HFF-Myc (cell line): ENCODE data around the gene ERVV-1.
A peak's percentile ranks its signal among the peaks of the same experiment; 100 is the strongest.

ENCODE experiments used
- DNase-seq: peaks from one replicate; pipeline ENCODE4 v3.0.0-alpha.2; 2011; ENCODE audit warnings: low read depth; ENCODE audit errors: extremely low read depth
- H3K4me3 ChIP-seq: replicated peaks from 2 replicates; pipeline ENCODE4 v1.5.1; 2011; ENCODE audit warnings: low read depth, mild to moderate bottlenecking, control low read depth, low read length
- TF ChIP-seq, protein P1 (sequence below): IDR thresholded peaks from 2 replicates; pipeline ENCODE4 v1.5.1; 2012; ENCODE audit warnings: mild to moderate bottlenecking, low read depth, low read length, control low read depth; ENCODE audit errors: missing control alignments

ERVV-1 gene

DNA sequence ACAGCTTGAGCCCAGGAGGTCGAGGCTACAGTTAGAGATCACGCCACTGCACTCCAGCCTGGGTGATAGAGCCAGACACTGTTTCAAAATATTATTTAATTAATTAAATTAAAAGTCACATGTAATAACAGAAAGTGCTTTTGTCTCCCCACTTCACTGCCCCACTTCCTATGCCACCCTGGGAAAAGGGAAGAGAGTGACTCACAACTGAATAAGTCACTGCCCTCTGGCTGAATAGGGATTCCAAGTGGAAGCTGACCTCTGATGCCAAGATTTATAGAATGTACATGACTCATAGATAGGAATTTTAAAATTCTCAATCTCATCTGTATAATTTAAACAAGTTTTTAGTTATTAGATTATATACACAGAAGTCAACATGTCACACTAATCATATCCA is 22.2 kb upstream of the ERVV-1 start:
- H3K4me3 ChIP-seq, result no peak overlapping the region
- TF ChIP-seq, protein P1, sequence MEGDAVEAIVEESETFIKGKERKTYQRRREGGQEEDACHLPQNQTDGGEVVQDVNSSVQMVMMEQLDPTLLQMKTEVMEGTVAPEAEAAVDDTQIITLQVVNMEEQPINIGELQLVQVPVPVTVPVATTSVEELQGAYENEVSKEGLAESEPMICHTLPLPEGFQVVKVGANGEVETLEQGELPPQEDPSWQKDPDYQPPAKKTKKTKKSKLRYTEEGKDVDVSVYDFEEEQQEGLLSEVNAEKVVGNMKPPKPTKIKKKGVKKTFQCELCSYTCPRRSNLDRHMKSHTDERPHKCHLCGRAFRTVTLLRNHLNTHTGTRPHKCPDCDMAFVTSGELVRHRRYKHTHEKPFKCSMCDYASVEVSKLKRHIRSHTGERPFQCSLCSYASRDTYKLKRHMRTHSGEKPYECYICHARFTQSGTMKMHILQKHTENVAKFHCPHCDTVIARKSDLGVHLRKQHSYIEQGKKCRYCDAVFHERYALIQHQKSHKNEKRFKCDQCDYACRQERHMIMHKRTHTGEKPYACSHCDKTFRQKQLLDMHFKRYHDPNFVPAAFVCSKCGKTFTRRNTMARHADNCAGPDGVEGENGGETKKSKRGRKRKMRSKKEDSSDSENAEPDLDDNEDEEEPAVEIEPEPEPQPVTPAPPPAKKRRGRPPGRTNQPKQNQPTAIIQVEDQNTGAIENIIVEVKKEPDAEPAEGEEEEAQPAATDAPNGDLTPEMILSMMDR, result no peak
- DNase-seq, result no peak

DNA sequence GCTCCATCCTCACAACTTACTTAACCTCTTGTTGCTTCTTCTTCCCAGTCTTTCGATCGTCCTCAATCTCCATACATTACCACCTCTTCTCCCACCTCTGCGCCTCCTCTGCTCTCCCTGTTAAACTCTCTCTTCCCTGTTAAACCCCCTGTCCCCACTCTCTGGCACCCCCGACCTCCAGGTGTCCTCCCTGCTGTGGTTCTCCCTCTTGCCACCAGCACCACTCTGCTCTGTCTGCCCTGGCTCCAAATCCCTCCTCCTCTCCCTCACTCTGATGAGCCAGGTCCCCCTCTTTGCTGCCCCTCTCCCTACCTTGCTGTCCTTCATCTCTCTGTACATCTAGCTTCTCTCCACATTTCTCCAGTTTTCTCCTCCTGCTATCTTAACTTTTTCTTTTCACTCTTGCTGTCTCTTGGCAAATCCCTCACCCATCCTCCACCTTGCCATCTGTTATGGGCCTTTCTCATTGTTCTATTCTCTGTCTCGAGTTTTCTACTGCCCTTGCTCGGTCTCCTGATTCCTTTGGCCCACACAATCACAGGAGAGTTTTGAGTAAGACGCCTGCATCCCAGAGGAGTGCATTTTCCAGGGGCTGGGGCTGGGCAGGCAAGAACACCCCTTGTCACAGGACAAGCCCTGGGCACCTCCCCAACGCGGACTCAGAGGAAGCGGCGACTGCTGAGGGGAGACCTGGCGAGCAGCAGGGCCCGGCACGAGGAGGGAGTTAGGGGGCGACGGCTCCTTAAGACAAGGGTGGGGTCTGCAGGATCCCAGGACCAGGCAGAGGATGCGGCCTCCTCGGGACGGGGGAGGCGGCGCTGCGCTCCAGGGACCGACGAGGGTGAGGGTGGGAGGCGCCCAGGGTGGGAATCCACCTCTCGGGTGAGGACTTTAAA is 21.4 kb upstream of the ERVV-1 start:
- H3K4me3 ChIP-seq, result no peak overlapping the region
- TF ChIP-seq, protein P1, result no peak
- no peak for DNase-seq

DNA sequence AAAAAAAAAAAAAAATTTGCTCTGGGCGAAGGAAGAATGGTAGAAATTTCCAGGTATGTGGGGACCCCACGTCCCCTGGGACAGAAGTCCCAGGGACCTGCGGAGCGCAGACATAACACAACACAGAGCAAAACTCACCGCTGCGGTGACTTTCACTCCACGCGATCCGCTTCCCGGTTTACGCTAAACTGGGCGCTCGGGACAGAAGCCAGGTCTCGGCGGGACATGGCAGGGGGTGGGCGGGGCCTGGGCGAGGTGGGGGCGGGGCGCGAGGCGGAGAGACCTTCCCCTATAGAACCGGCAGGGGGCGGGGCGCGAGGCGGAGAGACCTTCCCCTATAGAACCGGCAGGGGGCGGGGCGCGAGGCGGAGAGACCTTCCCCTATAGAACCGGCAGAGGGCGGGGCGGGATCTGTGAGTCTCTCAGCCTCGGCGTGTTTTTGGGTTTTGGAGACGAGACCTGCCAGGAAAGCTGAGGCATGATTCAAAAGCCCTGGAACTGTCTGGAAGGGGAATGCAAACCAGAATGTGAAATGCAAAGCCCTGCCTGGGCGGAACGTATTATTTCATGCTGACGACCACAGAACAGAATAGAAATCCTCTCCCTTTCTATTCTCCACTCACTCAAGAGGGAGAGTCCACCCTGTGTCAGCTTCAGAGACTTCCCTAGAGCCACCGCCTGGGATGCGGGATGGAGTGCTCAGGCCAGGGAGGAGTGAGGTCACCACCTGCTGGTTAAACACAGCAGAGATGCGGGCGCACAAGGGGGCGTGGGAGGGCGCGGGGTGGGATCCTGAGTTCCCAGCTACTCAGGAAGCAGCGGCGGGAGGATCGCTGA is 20.2 kb upstream of the ERVV-1 start:
- TF ChIP-seq, protein P1, result peak; percentile 31
- DNase-seq, result no peak
- no peak overlapping the region for H3K4me3 ChIP-seq

DNA sequence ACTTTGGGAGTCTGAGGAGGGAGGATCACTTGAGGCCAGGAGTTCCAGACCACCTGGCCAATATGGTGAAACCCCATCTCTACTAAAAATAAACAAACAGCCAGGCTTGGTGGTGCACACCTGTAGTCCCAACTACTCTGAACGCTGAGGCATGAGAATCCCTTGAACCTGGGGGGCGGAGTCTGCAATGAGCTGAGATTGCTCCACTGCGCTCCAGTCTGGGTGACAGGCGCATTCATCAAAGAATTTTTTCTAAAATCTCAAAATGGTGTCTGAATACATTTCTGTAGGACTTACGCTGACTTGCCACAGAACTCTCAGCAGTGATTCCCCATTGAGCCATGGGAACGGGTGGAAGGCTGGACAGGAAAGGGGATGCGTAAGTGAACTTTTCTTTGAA is 18.0 kb upstream of the ERVV-1 start:
- no peak overlapping the region for H3K4me3 ChIP-seq
- TF ChIP-seq, protein P1, result no peak
- DNase-seq, result no peak

DNA sequence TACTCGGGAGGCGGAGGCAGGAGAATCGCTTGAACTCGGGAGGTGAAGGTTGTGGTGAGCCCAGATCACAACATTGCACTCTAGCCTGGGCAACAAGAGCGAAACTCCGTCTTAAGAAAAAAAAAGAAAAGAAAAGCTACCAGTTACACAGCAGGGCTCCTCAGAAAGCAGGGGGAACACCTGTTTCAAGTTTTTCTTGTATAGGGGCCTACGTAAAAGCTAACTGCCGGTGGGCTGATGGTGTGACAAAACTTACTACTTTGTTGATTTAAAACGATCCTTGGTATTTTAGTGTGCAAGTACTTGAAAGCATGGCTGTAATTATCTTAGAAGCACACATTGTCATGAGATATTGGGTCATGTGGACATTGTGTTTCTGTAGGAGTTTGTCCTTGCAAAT is 15.7 kb upstream of the ERVV-1 start:
- H3K4me3 ChIP-seq, result no peak overlapping the region
- TF ChIP-seq, protein P1, result no peak
- no peak for DNase-seq

DNA sequence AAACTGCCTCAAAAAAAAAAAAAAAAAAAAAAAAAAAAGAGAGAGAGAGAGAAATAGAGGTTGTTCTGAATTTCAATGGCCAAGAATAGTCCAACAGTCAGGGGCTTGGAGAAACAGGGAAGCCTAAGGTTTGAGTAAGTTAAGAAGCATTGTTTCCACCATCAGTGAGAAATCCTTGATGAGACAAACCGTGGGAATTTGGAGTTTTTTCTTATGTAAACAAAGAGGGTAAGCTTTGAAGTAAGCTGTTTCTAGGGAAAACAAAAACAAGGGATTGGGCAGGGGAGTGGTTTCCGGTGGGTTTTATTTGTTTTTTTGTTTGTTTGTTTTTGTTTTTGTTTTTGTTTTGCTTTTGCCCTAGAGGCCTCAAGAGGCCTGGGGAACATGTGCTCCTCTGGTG is 11.2 kb upstream of the ERVV-1 start:
- TF ChIP-seq, protein P1, result no peak
- DNase-seq, result no peak
- no peak overlapping the region for H3K4me3 ChIP-seq
